NCI-H345 treated with DMSO at 0.1 percent for 48 hours (cell line): ENCODE measurements around the gene B4GALT1.
A peak's percentile ranks its signal among the peaks of the same experiment; 100 is the strongest.
"Not testable (repeated sequence)": the region's sequence is repeated elsewhere in the genome, so short reads cannot be mapped to it uniquely, and the experiment has no call there.

Experiments used
- DNase-seq: peaks from one replicate; lab custom pipeline; 2025; ENCODE audit not compliant: unreplicated experiment; lab: John Stamatoyannopoulos, UW

Gene B4GALT1

GRCh38 chr9:33104401-33104800 is 62.7 kb downstream of the B4GALT1 start:
- DNase-seq = no peak

GRCh38 chr9:33103501-33104281 is 63.4 kb downstream of the B4GALT1 start:
- DNase-seq = no peak

- no peak for DNase-seq
Measured at GRCh38 chr9:33102551-33103210, 64.5 kb downstream of the B4GALT1 start.

GRCh38 chr9:33101104-33101951 is 65.8 kb downstream of the B4GALT1 start:
- DNase-seq = no peak

GRCh38 chr9:33099754-33100153 is 67.4 kb downstream of the B4GALT1 start:
- DNase-seq = no peak

- no peak for DNase-seq
Measured at GRCh38 chr9:33097192-33097591, 69.9 kb downstream of the B4GALT1 start.

GRCh38 chr9:33092634-33093033 is 74.5 kb downstream of the B4GALT1 start:
- DNase-seq = no peak

- DNase-seq = not testable (repeated sequence)
Measured at GRCh38 chr9:33085672-33086071, 81.5 kb downstream of the B4GALT1 start.

- no peak for DNase-seq
Measured at GRCh38 chr9:33082538-33083326, 84.4 kb downstream of the B4GALT1 start.

GRCh38 chr9:33082128-33082527 is 85.0 kb downstream of the B4GALT1 start:
- DNase-seq = no peak

- peak; percentile 86 for DNase-seq
Measured at GRCh38 chr9:33081128-33081851, 85.8 kb downstream of the B4GALT1 start.

- no peak for DNase-seq
Measured at GRCh38 chr9:33080534-33080933, 86.6 kb downstream of the B4GALT1 start.

- DNase-seq = peak; percentile 97
Measured at GRCh38 chr9:33076046-33077004, 90.8 kb downstream of the B4GALT1 start, which contains the start of gene SMU1. Gene SMU1, minus strand, starts transcription at chr9:33076674. Its CDS starts 66 bp downstream, at chr9:33076608.

GRCh38 chr9:33068991-33069390 is 98.1 kb downstream of the B4GALT1 start:
- DNase-seq = no peak

- DNase-seq = no peak
Measured at GRCh38 chr9:33065157-33066076, 101.7 kb downstream of the B4GALT1 start.
